Gastrocnemius medialis (tissue), 4 donors: ENCODE measurements around the gene TRAF1.

Source experiments
- POLR2A ChIP-seq, 2 donors: fragments of 450-650 bp; IDR thresholded peaks; one replicate each; pipeline ENCODE4 v1.6.1; 2017; ENCODE audit warnings: antibody characterized with exemption in 2 of 2, mild to moderate bottlenecking in 2 of 2, moderate library complexity in 2 of 2
- TF ChIP-seq, protein P1 (sequence below), 5 experiments: fragments of 450-650 bp in 3 of 5; fragments of 200-600 bp in 2 of 5; sonication (generic) in 2 of 5; IDR thresholded peaks in 4 of 5; conservative IDR thresholded peaks in 1 of 5; 1 replicate in 4 of 5; 2 replicates in 1 of 5; pipeline ENCODE4 v1.5.1; 2016 to 2019; ENCODE audit warnings: antibody characterized with exemption in 5 of 5, mild to moderate bottlenecking in 3 of 5, moderate library complexity in 3 of 5

DNA sequence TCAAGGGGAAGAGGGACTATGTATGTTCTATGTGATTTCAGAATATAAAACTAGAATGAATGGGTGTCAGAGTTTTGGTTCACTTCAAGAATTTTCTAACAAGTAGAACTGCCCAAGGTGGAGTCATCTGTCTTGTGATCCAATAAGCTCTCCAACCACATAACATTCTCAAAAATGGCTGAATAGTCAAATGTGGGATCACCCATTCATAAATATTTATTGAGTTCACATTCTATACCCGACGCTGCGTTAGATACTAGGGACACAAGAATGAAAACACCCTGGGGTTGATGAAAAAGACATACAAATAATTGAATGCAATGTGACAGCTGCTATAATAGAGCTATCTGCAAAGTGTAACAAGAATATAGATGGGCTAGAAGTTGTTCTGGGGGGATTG lies 35.3 kb upstream of the TRAF1 start:
- TF ChIP-seq POLR2A (IDR thresholded peaks at IDR 0.05): no peak
- TF ChIP-seq, protein P1, sequence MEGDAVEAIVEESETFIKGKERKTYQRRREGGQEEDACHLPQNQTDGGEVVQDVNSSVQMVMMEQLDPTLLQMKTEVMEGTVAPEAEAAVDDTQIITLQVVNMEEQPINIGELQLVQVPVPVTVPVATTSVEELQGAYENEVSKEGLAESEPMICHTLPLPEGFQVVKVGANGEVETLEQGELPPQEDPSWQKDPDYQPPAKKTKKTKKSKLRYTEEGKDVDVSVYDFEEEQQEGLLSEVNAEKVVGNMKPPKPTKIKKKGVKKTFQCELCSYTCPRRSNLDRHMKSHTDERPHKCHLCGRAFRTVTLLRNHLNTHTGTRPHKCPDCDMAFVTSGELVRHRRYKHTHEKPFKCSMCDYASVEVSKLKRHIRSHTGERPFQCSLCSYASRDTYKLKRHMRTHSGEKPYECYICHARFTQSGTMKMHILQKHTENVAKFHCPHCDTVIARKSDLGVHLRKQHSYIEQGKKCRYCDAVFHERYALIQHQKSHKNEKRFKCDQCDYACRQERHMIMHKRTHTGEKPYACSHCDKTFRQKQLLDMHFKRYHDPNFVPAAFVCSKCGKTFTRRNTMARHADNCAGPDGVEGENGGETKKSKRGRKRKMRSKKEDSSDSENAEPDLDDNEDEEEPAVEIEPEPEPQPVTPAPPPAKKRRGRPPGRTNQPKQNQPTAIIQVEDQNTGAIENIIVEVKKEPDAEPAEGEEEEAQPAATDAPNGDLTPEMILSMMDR (IDR thresholded peaks at IDR 0.05 in 4 of 5, conservative IDR thresholded peaks at IDR 0.05 in 1 of 5): no peak
